RWPE1 (cell line): Measurements from ENCODE around the gene FAM184A.
A peak's percentile ranks its signal among the peaks of the same experiment; 100 is the strongest.
"Not testable (repeated sequence)": the region's sequence is repeated elsewhere in the genome, so short reads cannot be mapped to it uniquely, and the experiment has no call there.

Experiments used
- CTCF ChIA-PET: fragments of 350-600 bp; sonication (Branson Sonifier 250); formaldehyde crosslinking; extraction: SDS; loops from one replicate; lab custom pipeline; 2021; lab: Yijun Ruan, JAX
- POLR2A ChIA-PET: fragments of 400-600 bp; formaldehyde crosslinking; extraction: SDS; loops from one replicate; lab custom pipeline; 2020; ENCODE audit warnings: antibody characterized with exemption; ENCODE audit not compliant: low non-redundant PET; lab: Yijun Ruan, JAX
- DNase-seq: peaks from one replicate; pipeline ENCODE4 v3.0.0; 2012; ENCODE audit warnings: low spot score
- H3K27ac ChIP-seq: fragments of 450-650 bp; 2 replicates; pipeline ENCODE4 v1.5.1; 2017
- TF ChIP-seq, protein P1 (sequence below): fragments of 450-650 bp; conservative IDR thresholded peaks from 2 replicates; pipeline ENCODE4 v1.5.1; 2017; ENCODE audit warnings: low read depth, mild to moderate bottlenecking

FAM184A gene

GRCh38 chr6:119100115-119100514 lies 21.7 kb upstream of the FAM184A start:
- ChIA-PET POLR2A (no interaction called here), CTCF (interaction anchor here (0.5 to 0.9 kb wide), 2 partner anchors 137 to 1636 kb away, joined by 3 to 5 read pairs; no protein-coding TSS in a partner anchor)
- no peak for DNase-seq
- no peak overlapping the region for H3K27ac ChIP-seq
- TF ChIP-seq, protein P1, sequence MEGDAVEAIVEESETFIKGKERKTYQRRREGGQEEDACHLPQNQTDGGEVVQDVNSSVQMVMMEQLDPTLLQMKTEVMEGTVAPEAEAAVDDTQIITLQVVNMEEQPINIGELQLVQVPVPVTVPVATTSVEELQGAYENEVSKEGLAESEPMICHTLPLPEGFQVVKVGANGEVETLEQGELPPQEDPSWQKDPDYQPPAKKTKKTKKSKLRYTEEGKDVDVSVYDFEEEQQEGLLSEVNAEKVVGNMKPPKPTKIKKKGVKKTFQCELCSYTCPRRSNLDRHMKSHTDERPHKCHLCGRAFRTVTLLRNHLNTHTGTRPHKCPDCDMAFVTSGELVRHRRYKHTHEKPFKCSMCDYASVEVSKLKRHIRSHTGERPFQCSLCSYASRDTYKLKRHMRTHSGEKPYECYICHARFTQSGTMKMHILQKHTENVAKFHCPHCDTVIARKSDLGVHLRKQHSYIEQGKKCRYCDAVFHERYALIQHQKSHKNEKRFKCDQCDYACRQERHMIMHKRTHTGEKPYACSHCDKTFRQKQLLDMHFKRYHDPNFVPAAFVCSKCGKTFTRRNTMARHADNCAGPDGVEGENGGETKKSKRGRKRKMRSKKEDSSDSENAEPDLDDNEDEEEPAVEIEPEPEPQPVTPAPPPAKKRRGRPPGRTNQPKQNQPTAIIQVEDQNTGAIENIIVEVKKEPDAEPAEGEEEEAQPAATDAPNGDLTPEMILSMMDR: no peak

- H3K27ac ChIP-seq, DNase-seq, POLR2A ChIA-PET: not testable (repeated sequence)
- CTCF ChIA-PET: interaction anchor here (0.7 kb wide), 1 partner anchor 12 kb away, joined by 6 read pairs; no protein-coding TSS in a partner anchor
Measured at GRCh38 chr6:119097815-119098361, 19.4 kb upstream of the FAM184A start.

- ChIA-PET CTCF (interaction anchor here (0.7 kb wide), 1 partner anchor 531 kb away, joined by 3 read pairs; no protein-coding TSS in a partner anchor), POLR2A (no interaction called here)
- peak; percentile 57 for DNase-seq
- H3K27ac ChIP-seq: peak overlapping the region; percentile 47; the same call in 1 of the 2 replicates
- TF ChIP-seq, protein P1: no peak
Measured at GRCh38 chr6:119096721-119097565, 18.5 kb upstream of the FAM184A start.

- ChIA-PET POLR2A (no interaction called here), CTCF (no interaction called here)
Measured at GRCh38 chr6:119090256-119090655, 11.8 kb upstream of the FAM184A start.

DNA sequence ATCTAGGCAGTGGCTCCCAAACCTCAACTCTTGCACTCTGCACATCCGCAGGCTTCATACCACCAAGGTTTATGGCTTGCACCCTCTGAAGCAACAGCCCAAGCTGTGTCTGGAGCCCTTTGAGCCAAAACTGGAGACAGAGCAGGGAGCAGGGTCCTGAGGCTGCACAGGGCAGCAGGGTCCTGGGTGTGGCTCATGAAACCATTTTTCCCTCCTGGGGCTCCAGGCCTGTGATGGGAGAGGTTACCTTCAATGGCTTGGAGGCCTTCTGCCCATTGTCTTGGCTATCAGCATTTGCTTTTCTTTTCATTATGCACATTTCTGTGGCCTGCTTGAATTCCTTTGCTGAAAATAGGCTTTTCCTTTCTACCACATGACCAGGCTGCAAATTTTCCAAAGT lies 6.3 kb upstream of the FAM184A start:
- H3K27ac ChIP-seq: no peak overlapping the region
- POLR2A ChIA-PET: no interaction called here
- CTCF ChIA-PET: interaction anchor here (0.6 kb wide), 1 partner anchor 117 kb away, joined by 3 read pairs; no protein-coding TSS in a partner anchor
- TF ChIP-seq, protein P1: no peak
- DNase-seq: no peak

More at GRCh38 chr6:119090256-119090655, 11.8 kb upstream of the FAM184A start:
- no peak overlapping the region for H3K27ac ChIP-seq
- no peak for DNase-seq
- TF ChIP-seq, protein P1: no peak

- CTCF ChIA-PET: no interaction called here
- TF ChIP-seq, protein P1: no peak
- POLR2A ChIA-PET: no interaction called here
- no peak overlapping the region for H3K27ac ChIP-seq
- DNase-seq: no peak
Measured at GRCh38 chr6:119083007-119083406, 4.5 kb upstream of the FAM184A start.
